NK-92 treated with Interleukin-12 subunit alpha and Interleukin-12 subunit beta, amount 100 ng/mL, for 24 hours (cell line): ENCODE data around the gene STYXL1.

Source experiments
- DNase-seq: peaks from one replicate; lab custom pipeline; 2025; lab: John Stamatoyannopoulos, UW

Gene STYXL1

DNA sequence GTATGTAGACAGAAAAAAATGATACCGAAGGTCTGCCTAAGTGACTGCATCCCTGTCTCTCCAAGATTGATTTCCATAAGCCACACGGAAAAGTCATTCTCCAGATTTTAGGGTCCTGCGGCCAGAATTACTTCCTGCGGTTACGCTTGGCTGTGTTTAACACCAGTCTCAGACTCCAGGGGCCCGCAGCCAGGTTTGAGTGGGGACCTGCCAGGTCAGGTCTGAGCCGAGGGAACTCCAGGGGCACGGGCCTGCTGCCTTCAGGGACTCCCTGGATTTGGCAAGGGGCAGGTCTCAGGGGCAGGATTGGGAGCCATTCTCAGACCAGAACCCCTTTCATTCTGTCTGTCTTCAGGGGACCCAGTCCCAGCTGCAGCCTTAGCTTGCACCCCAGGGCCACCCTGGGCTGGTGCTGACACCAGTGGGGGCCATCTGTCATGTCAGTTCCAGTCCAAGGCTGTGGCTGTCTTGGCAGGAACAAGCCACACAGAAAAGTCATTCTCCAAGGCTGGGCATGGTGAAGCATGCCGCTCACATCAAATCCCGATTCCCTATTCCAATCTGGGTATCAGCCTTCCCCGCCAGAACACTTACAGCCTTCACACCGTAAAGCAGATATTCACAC is 92.4 kb downstream of the STYXL1 start:
- DNase-seq, result no peak

DNA sequence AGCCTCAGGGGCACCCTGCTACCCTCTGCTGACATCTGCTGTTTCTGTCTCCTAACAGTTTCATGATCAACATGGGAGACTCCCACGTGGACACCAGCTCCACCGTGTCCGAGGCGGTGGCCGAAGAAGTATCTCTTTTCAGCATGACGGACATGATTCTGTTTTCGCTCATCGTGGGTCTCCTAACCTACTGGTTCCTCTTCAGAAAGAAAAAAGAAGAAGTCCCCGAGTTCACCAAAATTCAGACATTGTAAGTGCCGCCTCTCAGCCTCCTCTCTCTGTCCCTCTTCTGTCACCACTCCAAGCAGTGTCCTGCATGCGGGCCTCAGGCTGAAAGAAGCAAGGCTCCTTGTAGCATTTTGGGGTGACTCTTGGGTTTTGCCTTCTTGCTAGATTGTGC is 93.9 kb downstream of the STYXL1 start:
- DNase-seq, result no peak

DNA sequence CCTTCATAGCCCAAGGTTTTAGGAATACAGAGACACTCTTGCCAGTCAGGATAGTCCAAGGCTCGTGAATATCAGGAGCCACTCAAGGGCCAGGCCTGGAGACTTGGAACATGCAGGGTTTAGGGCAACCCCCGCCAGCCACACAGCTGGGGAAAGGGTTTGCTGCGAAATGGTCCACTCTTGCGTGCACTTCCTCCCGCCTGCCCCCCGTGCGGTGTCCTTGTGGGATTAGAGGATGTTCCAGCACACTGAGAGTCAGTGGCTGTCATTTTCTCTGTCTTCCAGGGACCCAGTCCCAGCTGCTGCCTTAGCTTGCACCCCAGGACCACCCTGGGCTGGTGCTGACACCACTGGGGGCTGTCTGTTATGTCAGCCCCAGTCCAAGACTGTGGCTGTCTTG is 94.4 kb downstream of the STYXL1 start:
- no peak for DNase-seq

DNA sequence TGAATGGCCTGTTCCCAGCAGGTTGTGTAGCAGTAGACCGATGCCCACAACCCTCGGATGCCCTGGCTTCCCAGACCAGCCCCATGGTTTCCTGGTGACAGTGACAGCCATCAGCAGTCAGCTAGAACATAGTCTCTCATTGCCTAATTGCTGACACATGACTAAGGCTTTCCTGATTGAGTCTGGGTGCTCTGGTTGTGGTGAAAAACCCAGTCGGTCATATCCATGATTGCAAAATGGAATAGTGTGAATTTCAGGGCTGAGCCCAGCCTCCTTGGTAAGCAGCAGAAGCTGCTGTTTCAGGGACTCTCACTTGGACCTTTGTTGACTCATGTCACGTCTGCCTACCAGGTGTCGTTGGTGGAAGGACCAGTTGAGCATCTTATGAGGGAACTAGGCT is 96.3 kb downstream of the STYXL1 start:
- DNase-seq, result peak; percentile 90

DNA sequence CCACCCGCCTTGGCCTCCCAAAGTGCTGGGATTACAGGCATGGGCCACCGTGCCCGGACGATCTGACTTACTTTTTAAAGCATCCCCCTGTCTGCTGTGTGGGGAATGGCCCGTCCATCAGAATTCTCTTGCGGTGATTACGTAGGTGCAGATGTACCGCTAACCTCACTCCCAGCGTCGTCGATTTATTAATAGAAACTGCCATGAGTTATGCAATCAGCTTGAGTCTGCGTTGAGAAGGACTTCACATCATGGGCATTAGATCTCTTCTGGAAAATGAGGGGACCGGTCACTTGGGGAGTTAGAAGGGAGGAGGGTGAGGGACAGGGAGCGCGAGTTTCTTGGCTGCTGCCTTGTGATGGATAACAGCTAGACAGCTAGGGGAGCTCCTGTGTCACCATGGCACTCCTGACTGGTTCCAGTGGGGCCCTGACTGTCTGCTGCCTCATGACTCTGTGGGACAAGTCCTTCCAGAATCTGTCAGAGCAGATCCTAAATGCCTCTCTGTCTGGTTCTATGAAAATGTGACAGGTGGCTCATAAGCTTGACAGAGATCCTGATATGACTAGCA is 97.6 kb downstream of the STYXL1 start:
- peak; percentile 28 for DNase-seq

DNA sequence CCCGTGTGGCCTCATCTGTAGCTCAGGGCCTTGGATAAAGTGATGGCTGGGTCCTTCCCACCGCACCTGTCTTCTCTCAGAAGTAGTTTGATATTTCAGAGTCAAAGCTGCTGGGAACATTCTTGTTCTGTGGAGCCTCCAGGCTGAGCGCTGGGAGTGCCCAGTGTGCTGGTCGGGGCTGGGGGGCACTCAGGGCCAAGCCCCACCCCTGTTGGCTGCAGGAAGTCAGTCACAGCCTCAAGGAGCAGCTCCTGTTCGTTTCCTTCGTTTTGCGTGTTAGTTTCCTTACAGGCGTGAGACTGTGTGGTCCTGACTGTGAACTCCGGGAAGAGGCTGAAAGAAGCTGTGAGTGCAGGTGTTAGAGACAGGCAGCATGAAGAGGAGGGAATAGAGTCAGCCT is 99.6 kb downstream of the STYXL1 start:
- no peak for DNase-seq
